GM21381 (cell line): ENCODE data around the gene CRIM1.
"Not testable (repeated sequence)": the region's sequence is repeated elsewhere in the genome, so short reads cannot be mapped to it uniquely, and the experiment has no call there.

ENCODE experiments used
- ATAC-seq: cut with Tn5 transposase; IDR thresholded peaks from one replicate; pipeline ENCODE4 v1.9.1; 2021; ENCODE audit warnings: mild to moderate bottlenecking, moderate library complexity; ENCODE audit not compliant: unreplicated experiment

The CRIM1 gene, protein sequence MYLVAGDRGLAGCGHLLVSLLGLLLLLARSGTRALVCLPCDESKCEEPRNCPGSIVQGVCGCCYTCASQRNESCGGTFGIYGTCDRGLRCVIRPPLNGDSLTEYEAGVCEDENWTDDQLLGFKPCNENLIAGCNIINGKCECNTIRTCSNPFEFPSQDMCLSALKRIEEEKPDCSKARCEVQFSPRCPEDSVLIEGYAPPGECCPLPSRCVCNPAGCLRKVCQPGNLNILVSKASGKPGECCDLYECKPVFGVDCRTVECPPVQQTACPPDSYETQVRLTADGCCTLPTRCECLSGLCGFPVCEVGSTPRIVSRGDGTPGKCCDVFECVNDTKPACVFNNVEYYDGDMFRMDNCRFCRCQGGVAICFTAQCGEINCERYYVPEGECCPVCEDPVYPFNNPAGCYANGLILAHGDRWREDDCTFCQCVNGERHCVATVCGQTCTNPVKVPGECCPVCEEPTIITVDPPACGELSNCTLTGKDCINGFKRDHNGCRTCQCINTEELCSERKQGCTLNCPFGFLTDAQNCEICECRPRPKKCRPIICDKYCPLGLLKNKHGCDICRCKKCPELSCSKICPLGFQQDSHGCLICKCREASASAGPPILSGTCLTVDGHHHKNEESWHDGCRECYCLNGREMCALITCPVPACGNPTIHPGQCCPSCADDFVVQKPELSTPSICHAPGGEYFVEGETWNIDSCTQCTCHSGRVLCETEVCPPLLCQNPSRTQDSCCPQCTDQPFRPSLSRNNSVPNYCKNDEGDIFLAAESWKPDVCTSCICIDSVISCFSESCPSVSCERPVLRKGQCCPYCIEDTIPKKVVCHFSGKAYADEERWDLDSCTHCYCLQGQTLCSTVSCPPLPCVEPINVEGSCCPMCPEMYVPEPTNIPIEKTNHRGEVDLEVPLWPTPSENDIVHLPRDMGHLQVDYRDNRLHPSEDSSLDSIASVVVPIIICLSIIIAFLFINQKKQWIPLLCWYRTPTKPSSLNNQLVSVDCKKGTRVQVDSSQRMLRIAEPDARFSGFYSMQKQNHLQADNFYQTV

DNA sequence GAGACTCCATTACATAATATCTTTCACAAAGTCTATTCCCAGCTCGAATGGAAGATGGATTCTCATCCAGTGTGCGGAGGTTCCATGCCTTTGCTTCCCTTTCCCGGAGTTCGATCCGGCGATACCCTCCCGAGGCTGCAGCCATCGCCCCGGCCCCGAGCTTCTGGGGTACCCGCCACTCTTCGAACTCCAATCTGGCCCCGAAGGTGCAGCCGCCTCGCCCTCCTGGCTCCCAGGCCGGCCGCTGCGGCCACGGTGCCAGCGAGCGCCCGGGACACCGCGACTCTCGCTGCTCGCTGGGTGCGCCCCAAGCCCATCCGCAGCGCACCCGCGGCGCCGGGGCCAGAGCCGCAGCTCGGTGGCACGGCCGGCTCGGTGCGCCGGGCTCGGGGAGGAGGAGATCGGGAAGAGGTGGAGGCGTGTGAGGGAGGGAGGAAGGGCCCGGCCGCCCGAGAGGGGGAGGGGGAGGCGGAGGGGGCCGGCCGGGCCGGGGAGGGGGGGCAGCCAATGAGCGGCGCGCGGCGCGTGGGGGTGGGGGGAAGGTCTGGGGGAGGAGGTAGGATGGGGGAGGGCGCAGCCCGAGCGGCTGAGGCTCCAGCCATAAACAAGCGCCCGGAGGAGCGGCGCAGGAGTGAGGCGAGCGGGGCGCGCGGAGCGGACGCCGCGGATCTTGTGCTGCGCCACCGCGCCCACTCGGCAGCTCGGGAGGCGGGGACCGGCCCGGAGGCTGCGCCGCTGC, at the start of gene CRIM1:
Gene CRIM1 (plus strand): TSS at position 628 of the 739 bp plus-strand sequence. CDS start 515 bp downstream, outside the sequence.
- ATAC-seq, result peak; percentile 41

DNA sequence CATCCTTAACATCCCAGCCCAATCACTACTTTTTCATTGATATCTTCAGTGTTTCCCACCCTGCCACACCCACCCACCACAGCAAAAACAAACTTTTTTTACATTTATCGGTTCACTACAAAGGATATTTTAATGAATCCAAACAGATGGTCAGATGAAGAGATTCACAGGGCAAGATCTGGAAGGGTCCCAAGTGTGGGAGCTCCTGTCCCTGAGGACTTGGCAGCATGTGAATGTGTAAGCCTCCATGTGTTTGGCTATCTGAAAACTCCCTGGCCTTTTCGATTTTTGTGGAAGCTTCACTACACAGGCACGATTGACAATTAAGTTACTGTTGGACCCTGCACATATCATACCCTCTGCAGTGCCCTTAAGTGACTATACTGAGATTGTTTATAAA, 48.1 kb upstream of the CRIM1 start:
- ATAC-seq, result no peak

DNA sequence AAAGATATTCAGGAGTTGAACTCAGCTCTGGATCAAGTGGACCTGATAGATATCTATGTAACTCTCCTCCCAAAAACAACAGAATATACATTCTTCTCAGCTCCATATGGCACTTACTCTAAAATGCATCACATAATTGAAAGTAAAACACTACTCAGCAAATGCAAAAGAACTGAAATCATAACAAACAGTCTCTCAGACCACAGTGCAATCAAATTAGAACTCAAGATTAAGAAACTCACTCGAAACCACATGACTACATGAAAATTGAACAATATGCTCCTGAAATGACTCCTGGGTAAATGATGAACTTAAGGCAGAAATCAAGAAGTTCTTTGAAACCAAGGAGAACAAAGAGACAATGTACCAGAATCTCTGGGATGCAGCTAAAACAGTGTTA, 45.1 kb upstream of the CRIM1 start:
- not testable (repeated sequence) for ATAC-seq

DNA sequence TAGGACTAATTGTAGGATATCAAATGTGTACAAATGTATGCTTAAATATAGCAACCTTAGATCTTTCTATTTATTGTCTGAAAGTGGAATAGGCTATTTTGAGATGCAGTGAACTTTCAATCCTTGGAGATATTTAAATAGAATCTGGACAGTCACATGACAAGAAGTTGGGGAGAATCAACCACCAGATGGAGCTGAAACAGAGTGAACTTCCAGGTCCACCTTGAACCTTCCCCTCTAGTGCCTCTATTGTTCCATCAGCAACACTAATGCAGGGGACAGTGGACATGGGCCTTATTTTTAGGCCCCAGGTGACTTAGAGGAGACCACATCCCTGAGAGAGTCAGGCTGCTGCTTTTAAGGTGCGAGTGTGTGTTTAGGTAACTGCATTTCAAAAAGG, 37.0 kb upstream of the CRIM1 start:
- no peak for ATAC-seq

DNA sequence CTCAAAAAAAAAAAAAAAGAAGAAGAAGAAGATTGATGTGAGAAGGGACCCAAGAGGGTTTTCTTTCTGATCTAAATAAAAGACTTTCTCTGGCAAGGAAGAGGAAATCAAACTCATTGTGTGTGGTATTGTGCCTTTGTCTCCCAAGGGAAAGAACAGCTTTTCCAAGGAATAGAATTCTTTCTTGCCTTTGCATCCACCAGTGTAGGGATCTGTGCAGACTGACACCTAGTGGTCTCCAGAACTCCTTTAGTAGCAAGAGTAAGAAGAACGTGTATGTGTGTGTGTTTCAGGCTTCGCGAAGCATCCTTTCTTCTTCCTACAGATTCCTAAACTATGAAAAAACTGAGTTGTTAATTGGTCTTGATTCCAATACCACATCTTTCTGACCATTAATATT, 33.5 kb upstream of the CRIM1 start:
- ATAC-seq, result no peak

DNA sequence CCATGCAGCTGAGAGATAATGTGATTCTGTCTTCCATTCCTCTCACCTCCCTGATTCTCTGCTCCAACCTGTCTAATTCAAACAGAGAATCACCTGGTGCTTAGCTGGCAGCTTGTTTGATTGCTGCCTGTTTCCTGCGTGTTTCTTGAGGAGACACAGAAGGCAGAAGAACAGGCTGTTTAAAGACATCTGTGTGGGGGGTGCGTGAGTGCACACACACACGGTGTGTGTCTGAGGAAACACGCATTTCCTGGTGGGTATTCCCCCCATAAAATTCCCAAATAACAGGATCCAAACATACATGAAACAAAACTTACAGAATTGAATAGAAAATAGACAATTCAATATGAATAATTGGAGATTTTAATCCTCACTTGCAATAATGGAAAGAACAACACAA, 29.3 kb upstream of the CRIM1 start:
- no peak for ATAC-seq

DNA sequence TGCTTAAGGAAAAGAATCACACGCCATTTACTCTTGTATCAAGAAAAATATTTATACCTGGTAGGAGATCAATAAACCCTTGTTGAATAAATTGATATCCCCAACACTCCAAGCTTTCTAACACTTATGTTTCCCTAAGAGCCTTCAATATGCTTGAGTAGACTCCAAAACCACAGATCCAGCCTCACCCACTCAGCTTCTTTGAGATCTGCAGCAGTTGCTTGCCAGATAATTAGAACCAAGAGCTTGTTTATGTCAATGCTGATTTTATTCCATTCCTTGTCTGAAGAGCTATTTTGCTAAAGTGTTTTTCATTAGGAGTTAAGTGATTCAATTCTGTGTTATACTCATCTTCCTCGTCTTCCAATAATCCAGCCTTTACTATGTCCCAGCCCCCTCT, 26.3 kb upstream of the CRIM1 start:
- ATAC-seq, result no peak

DNA sequence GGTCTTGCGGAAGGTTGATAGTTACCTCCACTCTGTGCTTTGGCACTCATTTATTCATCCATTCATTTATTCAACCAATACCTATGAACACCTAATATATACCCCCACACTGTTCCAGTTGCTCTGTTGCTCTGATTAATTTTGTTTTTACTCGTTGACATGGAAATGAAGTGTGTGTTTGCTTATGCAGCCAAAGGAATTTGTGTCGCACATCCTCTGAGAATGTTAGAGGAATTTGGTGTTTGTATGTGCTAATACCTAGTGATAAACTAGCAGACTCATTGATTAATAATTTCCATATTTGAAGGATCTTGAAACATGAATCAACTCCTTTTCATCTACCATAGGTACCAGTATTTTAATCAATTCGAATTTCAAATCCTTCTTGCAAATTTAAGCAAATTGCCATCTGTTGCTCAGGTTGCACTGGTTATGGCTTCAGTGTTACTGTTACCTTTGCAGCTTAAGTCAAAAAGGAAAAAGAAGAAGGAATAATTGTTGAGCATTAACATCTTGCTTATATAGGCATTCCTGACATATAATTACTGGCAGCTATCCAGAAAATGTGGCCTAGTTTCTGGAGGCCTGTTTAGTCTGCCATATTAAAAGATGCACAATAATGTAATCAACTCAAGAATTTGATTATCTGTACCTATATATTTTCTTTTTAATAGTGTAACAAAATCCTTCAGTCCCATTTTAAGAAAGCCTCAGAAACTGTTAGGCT, 25.7 kb upstream of the CRIM1 start:
- no peak for ATAC-seq

DNA sequence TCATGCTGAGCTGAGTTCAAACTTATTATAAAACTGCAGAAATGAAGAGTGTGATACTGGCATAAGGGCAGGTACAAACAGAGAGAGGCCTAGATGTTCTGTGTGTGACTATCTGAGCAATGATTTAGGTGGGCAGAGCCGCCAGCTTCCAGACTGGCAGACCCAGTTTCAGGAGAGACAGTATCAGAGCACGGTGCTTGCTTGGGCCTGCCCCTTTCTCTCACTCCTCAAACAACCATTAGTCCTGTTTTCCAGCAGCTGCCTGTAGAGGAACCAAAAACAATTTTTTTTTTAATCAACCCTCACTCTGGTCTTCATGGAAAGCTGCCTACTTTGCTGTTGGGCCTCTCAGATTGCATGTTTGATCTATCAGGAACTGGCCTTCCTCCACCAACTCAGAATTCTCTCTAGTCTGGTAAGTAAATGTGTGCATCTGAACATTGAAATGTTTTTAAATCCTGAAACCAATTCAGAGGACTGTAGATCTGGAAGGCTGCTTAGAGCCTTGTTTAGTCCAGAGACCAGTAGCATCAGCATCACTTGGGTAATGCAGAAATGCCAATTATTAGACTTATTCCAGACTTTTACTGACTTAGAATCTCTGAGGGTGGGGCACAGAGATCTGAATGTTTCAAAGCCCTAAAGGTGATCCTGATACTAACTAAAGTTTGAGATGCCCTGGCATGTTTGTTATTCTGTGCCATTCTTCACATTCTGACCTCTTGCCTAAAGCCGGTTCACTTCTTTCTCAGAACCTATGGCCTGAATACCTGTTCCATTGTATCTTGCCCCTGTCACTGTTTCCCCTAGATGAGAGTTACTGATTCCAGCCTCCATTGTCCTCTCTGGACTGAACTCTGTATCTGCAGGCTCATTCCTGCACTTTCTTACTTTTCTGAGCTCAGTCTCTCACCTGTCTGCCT, 24.8 kb upstream of the CRIM1 start:
- ATAC-seq, result no peak

DNA sequence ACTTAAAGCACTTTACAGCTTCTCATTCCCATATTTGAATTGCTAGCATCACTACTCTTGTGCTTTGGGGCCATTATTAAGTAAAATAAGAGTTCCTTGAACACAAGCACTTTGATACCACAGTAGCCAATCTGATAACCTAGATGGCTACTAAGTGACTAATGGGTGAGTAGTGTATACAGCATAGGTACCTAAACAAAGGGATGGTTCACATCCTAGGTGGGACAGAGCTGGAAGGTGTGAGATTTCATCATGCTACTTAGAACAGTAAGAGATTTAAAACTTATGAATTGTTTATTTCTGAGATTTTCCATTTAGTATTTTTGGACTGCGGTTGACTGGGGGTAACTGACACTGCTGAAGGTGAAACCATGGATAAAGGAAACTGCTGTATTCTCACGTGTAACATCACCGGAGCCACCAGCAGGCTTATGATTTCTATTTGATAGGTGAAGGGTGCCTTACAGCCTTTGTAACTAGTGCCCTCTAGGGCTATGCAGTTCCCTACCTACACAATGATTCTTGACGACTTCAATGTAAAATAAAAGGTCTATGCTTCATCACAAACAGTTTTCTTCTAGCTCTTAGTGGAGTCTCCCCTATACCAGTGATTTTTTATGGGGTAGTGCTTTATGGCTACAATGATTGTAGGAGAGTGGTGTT, 22.1 kb upstream of the CRIM1 start:
- ATAC-seq, result no peak

DNA sequence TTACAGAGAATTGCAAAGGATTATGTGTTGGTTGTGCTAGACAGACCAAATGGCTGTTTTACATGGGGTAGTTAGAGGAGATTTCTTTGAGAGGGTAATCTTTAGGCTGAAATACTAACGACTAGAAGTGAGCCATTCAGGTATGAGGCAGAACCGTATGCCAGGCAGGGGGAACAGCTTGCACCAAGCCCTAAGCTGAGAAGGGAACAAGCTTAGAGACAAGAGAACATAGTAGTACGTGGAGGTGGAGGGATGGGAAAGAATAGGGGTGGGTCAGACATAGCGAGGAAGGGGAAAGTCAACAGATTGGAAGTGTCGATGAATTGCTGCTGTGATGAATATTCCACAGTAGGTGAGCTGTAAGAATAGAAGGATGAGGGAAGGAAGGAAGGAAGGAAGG, 20.0 kb upstream of the CRIM1 start:
- no peak for ATAC-seq

DNA sequence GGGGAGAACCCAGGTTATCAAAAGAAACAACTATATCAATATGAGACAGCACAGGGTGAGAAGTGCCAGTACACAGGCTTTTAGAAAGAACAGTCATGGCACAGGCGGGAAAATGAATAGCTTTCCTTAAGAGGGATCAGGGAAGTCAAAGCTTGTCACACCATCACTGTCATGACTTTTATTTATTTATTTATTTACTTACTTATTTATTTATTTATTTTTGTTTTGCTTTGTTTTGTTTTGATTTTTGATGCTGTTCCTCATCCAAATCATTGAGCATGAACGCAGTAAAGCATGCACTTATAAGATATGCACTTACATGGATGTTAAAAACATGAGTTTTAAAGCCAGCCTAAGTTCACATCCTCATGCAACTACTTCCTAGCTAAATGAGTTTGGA, 19.3 kb upstream of the CRIM1 start:
- no peak for ATAC-seq

DNA sequence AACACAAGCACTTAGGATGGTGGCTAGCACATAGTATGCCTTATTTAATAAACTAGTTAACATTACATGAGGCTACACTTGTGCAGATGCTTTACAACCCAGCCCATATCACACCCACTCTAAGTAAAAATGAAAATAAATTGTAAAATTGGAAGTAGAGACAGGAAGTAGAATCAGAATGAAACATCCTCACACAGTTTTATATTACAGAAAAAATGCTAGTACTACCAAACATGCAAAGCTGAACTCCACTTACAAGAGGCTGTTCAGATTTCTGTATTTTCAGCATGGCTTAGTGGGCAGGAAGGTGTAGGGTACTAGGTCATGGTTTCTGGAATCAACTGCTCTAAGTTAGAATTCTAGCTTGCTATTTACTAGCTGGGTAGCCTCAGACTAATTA, 18.2 kb upstream of the CRIM1 start:
- no peak for ATAC-seq

DNA sequence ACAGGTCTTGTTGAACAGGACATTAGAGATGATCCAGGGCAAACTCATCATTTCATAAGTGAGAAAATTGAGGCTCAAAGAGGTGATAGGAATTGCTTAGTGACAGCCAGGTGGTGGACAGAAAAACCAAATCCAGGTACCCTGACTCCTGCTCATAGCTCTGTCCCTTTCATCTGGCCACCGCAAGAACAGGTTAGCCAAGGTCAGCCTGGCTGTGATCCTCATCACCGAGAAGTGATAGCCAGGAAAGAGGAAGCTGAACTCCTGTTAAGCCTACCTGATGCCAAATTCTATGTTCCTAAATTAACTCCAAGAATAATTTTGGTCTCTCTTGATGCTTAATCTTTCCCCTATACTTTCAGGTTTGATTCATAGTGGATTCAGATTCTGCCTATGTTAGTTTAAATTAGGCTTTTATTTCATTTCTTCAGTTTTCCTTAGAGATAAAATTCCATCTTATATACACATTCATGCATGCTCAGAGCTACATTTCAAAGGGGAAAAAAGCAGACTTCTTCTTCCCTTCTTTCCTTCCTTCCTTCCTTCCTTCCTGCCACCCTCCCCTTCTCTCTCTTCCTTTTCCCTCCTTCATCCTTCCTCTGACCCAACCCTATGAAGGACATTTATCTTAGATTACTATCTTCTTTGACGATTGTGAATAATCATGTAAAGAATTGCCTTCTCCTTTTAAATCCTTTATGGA, 17.3 kb upstream of the CRIM1 start:
- no peak for ATAC-seq

DNA sequence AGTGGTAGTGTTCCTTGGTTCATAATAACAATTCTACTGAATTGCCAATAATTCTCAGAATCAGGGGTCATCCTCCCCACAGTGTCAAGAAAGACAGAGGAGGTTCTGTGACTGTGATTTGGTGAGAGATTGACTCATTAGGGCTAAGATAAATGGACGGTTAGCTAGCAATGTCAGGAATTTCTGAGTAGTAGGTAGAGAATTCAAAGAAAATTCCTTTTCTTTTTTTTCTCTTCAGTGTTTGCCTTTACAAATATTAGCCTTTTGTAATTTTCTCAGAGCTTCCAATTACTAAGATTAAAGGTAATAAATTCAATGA, 16.8 kb upstream of the CRIM1 start:
- ATAC-seq, result no peak

DNA sequence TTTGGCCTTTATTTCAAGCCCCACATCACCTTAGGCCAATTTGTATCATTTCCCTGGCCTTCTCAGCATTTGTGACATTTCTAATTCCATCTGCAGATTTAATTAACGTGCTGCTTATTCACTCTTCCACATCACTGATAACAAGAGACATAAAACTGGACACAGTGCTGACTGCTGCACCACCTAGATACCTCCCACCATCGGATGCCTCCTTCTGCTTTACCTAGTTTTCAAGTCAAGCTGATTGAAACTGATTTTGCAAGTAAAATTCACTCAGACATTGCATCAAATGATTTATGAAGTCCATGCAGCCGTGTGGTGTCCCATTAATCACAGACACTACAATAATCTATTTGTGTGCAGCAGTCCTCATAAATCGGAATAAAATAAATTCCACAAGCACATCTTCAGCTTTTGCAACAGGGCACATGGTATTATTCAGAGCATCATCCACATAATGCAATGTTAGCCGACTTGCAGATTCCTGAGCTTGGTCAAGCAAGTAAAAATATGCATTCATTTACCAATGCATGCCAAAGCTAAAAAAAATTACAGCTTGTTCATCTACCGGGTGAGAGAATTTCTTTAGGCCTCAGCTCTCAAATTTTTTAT, 15.9 kb upstream of the CRIM1 start:
- no peak for ATAC-seq

DNA sequence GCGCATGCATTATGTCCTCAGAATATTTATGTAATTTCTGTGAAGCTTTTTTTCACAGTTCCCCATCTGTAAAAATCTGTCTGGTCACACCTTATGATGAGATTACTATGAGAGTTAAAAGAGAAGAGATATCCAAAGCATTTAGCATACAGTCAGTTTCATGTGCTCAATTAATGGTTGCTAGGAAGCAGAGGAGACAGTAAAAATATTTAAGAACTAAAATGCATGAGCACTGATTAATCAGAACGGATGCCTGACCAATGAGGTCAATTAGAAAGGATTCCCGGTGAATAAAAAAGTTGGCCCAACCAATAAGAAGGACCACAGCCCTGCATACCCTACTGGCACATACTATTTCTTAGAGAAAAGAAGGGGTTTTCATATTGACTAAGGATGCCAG, 12.0 kb upstream of the CRIM1 start:
- ATAC-seq, result no peak

DNA sequence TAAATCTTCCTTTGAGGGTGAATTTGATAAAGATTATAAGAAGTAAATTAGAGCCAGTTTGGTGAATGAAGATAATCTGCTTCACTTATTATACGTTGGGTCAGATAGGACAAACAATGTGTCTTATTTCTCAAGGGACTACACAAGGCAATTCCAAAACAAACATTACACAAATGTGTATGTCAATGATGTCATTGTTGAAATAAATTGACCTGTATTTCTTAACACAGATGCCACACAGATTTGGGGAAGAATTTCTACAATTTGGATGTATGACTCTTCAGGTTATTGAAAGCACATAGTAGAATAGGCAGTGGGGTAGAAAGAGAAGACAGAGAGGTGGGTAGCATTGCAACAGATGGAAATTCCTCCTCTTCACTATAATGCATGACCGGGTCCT, 6.9 kb upstream of the CRIM1 start:
- ATAC-seq, result no peak
